Keratinocyte (primary cell): ENCODE results near the gene CMTM8. TPM values are rescaled to one million over a fixed set of nuclear protein-coding genes. Genes with fewer than 3 reads are reported as not detected.

Source experiments
- DNase-seq: peaks from one replicate; pipeline ENCODE4 v3.0.0-alpha.2; 2011; ENCODE audit warnings: low read depth, missing footprints, low spot score
- FAIRE-seq: peaks from 2 replicates; lab custom pipeline; 2011; peaks lifted over from hg19 to GRCh38; lab: Jason Lieb, UNC
- H2AFZ ChIP-seq: 2 replicates; pipeline ENCODE4 v1.6.0; 2012; ENCODE audit warnings: low read length, control low read depth, inconsistent platforms; ENCODE audit not compliant: control insufficient read depth
- H3K27ac ChIP-seq: 2 replicates; pipeline ENCODE4 v1.5.1; 2011; ENCODE audit warnings: low read length; ENCODE audit not compliant: control insufficient read depth, insufficient read depth
- H3K27me3 ChIP-seq: 3 replicates; pipeline ENCODE4 v1.6.0; 2011; ENCODE audit warnings: low read length; ENCODE audit not compliant: control insufficient read depth, insufficient read depth; ENCODE audit errors: extremely low read depth
- H3K36me3 ChIP-seq, 2 experiments: 2 replicates in 1 of 2; 3 replicates in 1 of 2; pipeline ENCODE4 v1.5.1; 2011; ENCODE audit warnings: low read length in 2 of 2, mild to moderate bottlenecking in 1 of 2; ENCODE audit not compliant: control insufficient read depth in 2 of 2, insufficient read depth in 2 of 2; ENCODE audit errors: extremely low read depth in 1 of 2
- H3K4me1 ChIP-seq: 3 replicates; pipeline ENCODE4 v1.5.1; 2011; ENCODE audit warnings: low read length; ENCODE audit not compliant: control insufficient read depth, insufficient read depth; ENCODE audit errors: extremely low read depth
- H3K4me2 ChIP-seq: 3 replicates; pipeline ENCODE4 v1.6.0; 2011; ENCODE audit warnings: low read depth, low read length; ENCODE audit not compliant: control insufficient read depth, insufficient read depth; ENCODE audit errors: extremely low read depth
- H3K4me3 ChIP-seq, 3 experiments: fragments of 200-600 bp in 1 of 3; sonication (generic) in 1 of 3; 2 replicates in 2 of 3; 3 replicates in 1 of 3; pipeline ENCODE4 v1.5.1; 2011 to 2016; ENCODE audit warnings: low read length in 3 of 3, mild to moderate bottlenecking in 3 of 3, control low read depth in 2 of 3, inconsistent platforms in 1 of 3, low read depth in 1 of 3, mixed read lengths in 1 of 3, mixed run types in 1 of 3, moderate library complexity in 1 of 3; ENCODE audit not compliant: control insufficient read depth in 2 of 3, insufficient read depth in 2 of 3; ENCODE audit errors: extremely low read depth in 1 of 3
- H3K79me2 ChIP-seq: 2 replicates; pipeline ENCODE4 v1.6.0; 2012; ENCODE audit warnings: low read length; ENCODE audit not compliant: control insufficient read depth, insufficient read depth
- H3K9ac ChIP-seq: 3 replicates; pipeline ENCODE4 v1.6.0; 2011; ENCODE audit warnings: low read length; ENCODE audit not compliant: control insufficient read depth, insufficient read depth; ENCODE audit errors: extremely low read depth
- H3K9me1 ChIP-seq: 3 replicates; pipeline ENCODE4 v1.6.0; 2011; ENCODE audit warnings: low read length; ENCODE audit not compliant: control insufficient read depth, insufficient read depth; ENCODE audit errors: extremely low read depth
- H3K9me3 ChIP-seq: 2 replicates; pipeline ENCODE4 v1.5.1; 2012; ENCODE audit warnings: low read depth, low read length; ENCODE audit not compliant: control insufficient read depth
- H4K20me1 ChIP-seq: 3 replicates; pipeline ENCODE4 v1.6.0; 2011; ENCODE audit warnings: low read length; ENCODE audit not compliant: control insufficient read depth, insufficient read depth; ENCODE audit errors: extremely low read depth
- EZH2 ChIP-seq: IDR thresholded peaks from one replicate; pipeline ENCODE4 v1.6.1; 2012; ENCODE audit warnings: inconsistent platforms, mild to moderate bottlenecking, low read length, moderate library complexity
- dilution Hi-C: fragments of 300-500 bp; cut with MboI; formaldehyde crosslinking; loops from one replicate; pipeline ENCODE4 v1.7.0; 2020; ENCODE audit warnings: low sequenced_read_pairs; ENCODE audit not compliant: extremely low pct_ligation_motif_present
- polyA plus RNA-seq, 5 experiments: library from polyadenylated mRNA; depleted of rRNA in 3 of 5; stranded (reverse) in 3 of 5; stranded (forward) in 1 of 5; unstranded in 1 of 5; fragments of >200 nt; gene quantifications; 1 replicate in 1 of 5; 2 replicates in 3 of 5; 3 replicates in 1 of 5; pipeline versions ENCODE4 v1.2.1 to v1.2.3, GENCODE V29; 2011 to 2012; ENCODE audit warnings: missing spikeins in 2 of 5, low read depth in 1 of 5, low replicate concordance in 1 of 5
- TF ChIP-seq, protein P1 (sequence below), 3 experiments: IDR thresholded peaks in 1 of 3; conservative IDR thresholded peaks in 1 of 3; optimal IDR thresholded peaks in 1 of 3; 2 replicates in 2 of 3; 3 replicates in 1 of 3; pipeline versions ENCODE3 to v1.5.1; 2011; ENCODE audit warnings: low read length in 3 of 3, mild to moderate bottlenecking in 3 of 3, moderate library complexity in 2 of 3, control low read depth in 1 of 3, inconsistent platforms in 1 of 3; ENCODE audit not compliant: insufficient read depth in 2 of 3; ENCODE audit errors: extremely low read depth in 1 of 3

The CMTM8 gene
- polyA plus RNA-seq, 1 donor (not counting 4 experiments of a cell fraction or from before 2014, with no cell fraction given): 1.6 TPM

DNA sequence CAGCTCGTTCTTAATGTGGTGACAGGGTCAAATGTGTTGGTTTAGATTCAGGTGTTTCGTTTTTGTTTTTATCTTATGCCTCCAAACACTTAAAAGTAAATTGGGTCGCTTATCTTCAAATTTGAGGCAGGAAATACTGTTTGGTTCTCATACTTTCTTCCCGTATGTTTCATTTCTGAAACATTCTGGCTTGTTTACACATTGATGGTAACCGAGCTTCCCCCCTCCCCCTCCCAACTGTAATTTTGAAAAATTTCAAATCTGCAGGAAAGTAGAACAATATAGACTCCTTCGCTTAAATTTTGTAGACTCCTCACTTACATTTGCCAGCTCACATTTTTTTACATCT lies 64.9 kb downstream of the CMTM8 start:
- H3K4me3 ChIP-seq: no peak overlapping the region
- no peak overlapping the region for H2AFZ ChIP-seq
- H3K36me3 ChIP-seq: no peaks in the 10 kb centered on the region
- no peak overlapping the region for H3K27ac ChIP-seq
- no peaks in the 10 kb centered on the region for H3K4me1 ChIP-seq
- TF ChIP-seq, protein P1, sequence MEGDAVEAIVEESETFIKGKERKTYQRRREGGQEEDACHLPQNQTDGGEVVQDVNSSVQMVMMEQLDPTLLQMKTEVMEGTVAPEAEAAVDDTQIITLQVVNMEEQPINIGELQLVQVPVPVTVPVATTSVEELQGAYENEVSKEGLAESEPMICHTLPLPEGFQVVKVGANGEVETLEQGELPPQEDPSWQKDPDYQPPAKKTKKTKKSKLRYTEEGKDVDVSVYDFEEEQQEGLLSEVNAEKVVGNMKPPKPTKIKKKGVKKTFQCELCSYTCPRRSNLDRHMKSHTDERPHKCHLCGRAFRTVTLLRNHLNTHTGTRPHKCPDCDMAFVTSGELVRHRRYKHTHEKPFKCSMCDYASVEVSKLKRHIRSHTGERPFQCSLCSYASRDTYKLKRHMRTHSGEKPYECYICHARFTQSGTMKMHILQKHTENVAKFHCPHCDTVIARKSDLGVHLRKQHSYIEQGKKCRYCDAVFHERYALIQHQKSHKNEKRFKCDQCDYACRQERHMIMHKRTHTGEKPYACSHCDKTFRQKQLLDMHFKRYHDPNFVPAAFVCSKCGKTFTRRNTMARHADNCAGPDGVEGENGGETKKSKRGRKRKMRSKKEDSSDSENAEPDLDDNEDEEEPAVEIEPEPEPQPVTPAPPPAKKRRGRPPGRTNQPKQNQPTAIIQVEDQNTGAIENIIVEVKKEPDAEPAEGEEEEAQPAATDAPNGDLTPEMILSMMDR (optimal IDR thresholded peaks at IDR 0.05 in 1 of 3, IDR thresholded peaks at IDR 0.05 in 1 of 3, conservative IDR thresholded peaks at IDR 0.05 in 1 of 3; ENCODE audit: extremely low read depth in 1 of 3, insufficient read depth in 2 of 3, low read length in 3 of 3): no peak
- TF ChIP-seq EZH2: no peak
- H3K9ac ChIP-seq: no peak overlapping the region
- H3K79me2 ChIP-seq: no peaks in the 10 kb centered on the region
- H3K27me3 ChIP-seq: no peaks in the 10 kb centered on the region
- FAIRE-seq (no peak), DNase-seq (no peak)
- H3K4me2 ChIP-seq: no peak overlapping the region
- no peaks in the 10 kb centered on the region for H3K9me3 ChIP-seq
- H4K20me1 ChIP-seq: no peaks in the 10 kb centered on the region
- no peaks in the 10 kb centered on the region for H3K9me1 ChIP-seq
- dilution Hi-C loops: no loop called here

DNA sequence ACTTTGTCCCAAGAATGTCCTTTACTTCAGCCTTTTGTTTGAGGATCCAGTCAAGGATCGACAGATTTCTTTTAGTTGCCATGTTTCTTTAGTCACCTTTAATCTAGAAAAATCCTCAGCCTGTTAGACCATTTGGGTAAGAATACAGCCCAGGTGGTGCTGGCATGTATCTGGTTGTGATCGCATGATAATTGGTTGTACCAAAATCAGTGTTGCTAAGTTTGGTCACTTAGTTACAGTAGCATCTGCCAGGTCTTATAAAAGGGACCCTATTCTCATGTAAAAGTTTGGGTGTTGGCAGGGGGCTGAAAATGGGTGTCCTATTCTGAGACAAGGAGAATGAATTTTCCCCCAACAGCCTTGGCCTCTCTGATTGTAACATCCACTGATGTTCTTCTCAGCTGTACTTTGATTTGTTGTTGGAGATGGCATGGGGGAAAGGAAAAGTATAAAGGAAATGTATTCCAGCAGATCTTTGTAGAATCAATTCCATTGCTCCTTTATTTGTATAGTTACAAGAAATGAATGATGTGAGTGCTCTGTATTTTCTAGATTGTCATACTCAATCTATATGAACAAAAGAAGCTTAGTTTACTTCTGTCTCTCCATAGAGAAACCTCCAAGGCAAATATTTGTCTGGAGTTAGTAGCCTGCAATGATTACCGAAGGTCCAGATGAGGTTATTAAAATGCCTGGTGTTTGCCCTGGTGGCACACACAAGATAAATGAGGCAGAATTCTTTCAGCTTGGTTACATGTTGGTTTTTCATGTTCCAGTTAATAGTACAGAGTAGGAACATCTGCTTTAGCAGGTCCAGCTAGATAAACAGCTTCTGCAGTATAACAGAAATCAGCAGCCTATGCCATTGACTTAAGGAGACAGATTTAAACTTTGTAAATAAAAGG lies 65.7 kb downstream of the CMTM8 start:
- dilution Hi-C loops: no loop called here
- no peak overlapping the region for H3K4me3 ChIP-seq
- DNase-seq: no peak

More for the DNA sequence above, 65.7 kb downstream of the CMTM8 start:
- TF ChIP-seq, protein P1 (optimal IDR thresholded peaks at IDR 0.05 in 1 of 3, IDR thresholded peaks at IDR 0.05 in 1 of 3, conservative IDR thresholded peaks at IDR 0.05 in 1 of 3; ENCODE audit: extremely low read depth in 1 of 3, insufficient read depth in 2 of 3, low read length in 3 of 3): no peak
- TF ChIP-seq EZH2: no peak
- Histone ChIP-seq H3K9me1 (no peaks in the 10 kb centered on the region), H3K9me3 (no peaks in the 10 kb centered on the region), H4K20me1 (no peaks in the 10 kb centered on the region), H3K79me2 (no peaks in the 10 kb centered on the region), H3K36me3 (no peaks in the 10 kb centered on the region), H2AFZ (no peak overlapping the region), H3K27me3 (no peaks in the 10 kb centered on the region), H3K4me1 (no peaks in the 10 kb centered on the region), H3K27ac (no peak overlapping the region), H3K4me2 (no peak overlapping the region), H3K9ac (no peak overlapping the region)
- no peak for FAIRE-seq
